Stimulated activated CD8-positive, alpha-beta memory T cell treated with anti-CD3 and anti-CD28 coated beads, Interleukin-7, amount 100 ng/mL, for 48 hours (primary cell): ENCODE results near the gene TMEM184B.
"Not testable (repeated sequence)": the region's sequence is repeated elsewhere in the genome, so short reads cannot be mapped to it uniquely, and the experiment has no call there.

Source experiments
- DNase-seq, 2 donors: peaks; one replicate each; pipeline ENCODE4 v3.0.0-alpha.2; 2020; ENCODE audit warnings: low read depth in 1 of 2; ENCODE audit errors: extremely low read depth in 1 of 2

TMEM184B gene

DNA sequence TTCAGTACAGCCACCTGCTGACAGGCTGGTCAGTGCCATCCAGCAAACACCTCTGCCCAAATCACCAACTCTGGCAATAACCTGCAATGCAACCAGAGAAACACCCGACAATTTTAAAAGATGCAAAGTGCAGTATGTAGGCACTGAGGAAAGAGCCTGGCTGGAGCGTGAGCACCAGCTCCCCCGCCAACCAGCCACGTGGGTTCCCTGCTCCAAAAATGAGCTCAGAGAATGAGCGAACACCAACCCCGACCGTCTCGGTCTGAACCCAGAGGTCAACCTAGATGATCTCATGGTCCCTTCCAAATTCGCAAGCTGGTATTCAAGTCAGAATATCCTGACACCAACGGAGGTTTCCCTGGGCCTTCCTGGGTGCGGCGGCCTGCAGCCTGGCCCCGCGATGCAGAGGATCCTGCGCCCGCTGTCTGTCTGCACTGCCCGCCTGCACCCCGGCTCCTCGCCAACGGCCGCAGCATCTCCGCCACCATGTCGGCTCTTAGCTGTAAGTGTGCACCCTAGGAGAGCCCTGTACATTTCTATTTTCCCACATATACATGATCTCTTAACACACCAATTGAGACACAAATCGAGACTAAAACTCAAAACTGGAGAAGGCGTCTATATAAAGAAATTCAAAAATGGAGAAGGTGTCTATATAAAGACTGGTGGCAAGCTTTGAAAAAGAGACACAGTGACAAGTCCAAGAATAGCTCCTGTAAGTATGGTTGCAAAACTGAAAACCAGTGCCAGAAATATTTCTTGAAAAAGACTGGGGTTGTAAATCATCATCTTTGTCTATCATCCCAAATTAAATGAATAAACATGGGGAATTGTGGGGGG lies 22.8 kb downstream of the TMEM184B start:
- DNase-seq, result no peak

DNA sequence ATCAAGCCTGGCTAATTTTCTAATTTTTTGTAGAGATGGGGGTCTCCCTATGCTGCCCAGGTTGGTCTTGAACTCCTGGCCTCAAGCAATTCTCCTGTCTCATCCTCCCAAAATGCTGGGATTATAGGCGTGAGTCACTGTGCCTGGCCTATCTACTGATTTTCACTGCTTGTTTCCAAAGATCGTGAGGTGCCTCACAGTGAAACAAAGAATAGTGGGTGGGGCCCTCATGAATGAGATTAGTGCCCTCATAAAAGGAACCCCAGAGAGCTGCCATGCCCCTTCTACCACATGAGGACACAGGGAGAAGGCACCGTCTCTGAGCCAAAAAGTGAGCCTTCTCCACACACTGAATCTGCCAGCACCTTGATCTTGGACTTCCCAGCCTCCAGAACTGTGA lies 23.5 kb downstream of the TMEM184B start:
- no peak for DNase-seq

DNA sequence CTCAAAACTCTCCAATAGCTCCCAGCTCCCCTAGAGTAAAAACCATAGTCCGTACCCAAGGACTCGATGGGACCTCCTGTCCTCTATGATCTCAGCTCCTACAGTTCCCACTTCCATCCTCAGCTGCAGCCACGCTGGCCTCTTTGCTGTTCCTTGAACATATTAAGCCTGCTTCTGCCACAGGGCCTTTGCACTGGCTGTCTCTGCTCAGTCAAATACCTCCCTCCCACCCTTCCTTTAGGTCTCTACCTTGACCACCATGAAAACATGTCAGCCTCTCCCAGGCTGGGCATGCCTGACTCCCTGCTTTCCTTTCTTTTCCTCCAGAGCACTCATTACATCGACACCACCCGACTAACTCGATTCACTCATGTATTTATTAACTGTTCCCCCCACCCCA lies 24.5 kb downstream of the TMEM184B start:
- no peak for DNase-seq

DNA sequence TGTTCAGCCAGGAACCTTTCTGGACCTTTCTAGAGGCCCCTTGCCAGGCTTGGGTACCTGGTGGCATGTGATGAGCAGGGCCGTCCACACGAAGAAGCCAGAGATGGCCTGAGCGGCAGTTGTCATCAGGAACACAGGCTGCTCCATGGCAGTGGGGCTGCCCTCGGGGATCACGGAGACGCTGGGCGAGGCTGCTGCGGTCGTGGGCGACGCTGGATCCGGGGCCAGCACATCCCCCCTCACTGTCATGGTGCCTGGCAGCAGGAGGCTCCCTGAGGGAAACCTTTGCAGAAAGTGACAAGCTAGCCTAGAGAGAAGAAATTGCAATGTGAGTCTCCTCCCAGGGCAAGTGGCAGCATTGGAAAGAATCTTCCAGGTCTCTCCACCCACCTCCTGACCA lies 25.1 kb downstream of the TMEM184B start:
- DNase-seq, result no peak

DNA sequence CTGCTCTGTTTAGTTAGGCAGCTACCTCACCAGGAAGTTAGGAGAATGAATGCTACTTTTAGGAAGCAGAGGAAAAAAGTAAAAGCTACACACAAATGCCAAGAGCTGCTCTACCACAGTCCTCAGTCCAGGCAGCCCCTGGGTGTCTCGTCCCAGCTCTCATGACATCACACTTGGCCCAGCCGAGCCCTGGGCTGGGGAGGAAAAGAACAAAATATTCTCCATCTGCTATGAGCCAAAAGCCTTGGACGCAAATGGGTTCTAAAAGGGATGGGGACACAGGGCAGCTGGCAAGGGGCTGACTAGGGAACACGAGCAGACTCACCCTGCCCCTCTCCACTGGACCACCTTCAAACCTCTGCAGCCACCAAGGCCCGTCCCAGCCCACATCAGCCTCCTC lies 26.1 kb downstream of the TMEM184B start:
- no peak for DNase-seq

DNA sequence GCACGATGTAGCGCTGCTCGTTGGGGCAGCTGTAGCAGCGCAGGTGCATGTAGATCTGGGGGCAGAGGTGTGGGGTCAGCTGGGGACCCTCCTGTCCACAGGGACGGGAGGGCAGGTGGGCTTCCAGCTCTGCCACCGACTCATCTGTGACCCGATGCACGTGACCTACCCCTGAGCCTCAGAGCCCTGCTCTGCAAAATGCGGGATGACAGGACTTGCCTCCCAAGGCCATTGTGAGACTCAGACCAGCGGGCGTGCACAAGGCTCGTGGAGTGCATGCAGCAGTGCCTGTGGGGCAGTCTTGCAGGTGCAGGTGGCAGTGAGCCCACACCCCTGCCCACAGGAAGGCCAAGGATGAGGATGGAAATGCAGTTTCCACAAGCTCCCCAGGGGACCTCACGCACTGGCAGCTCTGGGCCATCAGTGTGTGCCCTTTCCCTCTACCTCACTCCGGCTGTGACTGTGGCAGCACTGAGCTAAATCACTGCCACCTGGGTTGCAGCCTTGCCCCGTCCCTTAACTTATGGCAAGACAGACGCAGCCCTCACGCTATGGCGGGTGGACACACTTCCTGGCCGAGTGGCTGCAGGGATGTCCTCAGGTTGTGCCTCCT lies 26.7 kb downstream of the TMEM184B start:
- no peak for DNase-seq

DNA sequence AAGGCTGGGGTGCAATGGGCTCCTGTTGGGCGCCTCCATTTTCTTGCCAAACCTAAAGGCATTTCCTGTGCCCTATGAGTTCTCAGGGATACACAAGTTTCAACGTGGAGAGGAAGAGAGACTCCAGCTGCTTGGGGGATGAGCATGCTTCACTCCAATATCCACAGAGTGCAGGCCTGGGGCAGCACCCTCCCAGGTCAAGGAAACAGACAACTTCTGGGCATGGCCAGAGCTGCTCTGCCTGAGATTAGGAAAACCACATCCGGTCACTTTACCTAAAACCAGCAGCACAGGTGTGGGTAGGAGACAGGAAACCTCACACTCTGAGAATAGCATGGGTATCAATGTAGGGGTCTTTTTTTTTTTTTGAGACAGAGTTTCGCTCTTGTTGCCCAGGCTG lies 28.7 kb downstream of the TMEM184B start:
- no peak for DNase-seq

DNA sequence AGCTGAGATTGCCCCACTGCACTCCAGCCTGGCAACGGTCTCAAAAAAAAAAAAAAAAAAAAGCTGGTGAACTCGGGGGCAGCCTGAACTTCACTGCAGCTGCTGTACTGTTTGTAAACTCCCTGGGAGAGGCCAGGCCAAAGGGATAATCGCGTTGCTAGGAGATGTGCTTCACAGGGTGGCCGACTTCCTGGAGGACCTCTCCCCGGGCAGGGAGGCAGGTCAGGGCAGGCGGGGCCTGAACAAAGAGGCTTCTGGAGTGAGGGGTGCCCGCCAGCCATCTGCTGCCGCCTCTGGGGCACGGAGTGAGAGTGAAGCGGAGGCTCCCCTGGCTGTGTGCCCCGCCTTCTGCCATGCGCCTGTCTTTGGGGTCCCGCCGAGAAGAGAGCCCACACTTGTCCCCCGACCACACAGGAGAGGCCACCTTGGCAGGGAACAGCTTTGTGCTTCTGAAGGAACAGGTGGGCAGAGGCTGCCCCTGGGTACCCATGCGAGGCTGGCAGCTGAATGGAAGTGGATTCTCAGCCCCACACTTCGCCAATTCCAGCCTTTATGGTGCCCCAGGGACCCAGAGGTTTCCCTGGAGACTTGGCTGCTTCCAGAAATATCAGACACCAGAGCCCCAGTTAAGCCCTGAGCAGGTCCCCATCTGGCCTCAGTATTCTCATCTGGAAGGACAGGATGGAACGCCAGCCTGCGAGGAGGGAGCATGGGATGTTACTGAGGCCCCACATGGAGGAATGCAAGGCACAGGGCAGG lies 29.6 kb downstream of the TMEM184B start:
- no peak for DNase-seq

DNA sequence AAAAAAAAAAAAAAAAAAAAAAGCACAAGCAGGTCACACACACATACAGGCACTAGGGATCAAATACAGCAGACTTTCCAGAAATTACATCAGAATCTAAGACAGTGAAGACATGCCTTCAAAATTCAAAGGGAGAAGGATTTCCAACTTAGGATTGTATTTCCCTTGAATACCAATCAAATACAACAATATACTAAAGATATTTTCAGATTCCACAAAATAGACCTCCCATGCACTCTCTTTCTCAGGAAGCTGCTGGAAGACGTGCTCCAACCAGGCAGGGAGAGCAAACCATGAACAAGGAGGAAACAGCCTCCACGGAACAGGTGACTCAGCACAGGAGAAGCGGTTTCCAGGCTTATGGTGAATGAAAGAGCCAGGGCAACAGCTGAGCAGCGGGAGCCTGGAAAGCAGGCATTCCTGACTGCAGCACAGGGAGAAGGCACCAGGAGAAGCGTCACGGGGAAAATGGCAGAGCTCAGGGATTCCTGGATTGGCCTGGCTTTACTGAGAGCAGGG lies 32.0 kb downstream of the TMEM184B start:
- DNase-seq, result no peak

DNA sequence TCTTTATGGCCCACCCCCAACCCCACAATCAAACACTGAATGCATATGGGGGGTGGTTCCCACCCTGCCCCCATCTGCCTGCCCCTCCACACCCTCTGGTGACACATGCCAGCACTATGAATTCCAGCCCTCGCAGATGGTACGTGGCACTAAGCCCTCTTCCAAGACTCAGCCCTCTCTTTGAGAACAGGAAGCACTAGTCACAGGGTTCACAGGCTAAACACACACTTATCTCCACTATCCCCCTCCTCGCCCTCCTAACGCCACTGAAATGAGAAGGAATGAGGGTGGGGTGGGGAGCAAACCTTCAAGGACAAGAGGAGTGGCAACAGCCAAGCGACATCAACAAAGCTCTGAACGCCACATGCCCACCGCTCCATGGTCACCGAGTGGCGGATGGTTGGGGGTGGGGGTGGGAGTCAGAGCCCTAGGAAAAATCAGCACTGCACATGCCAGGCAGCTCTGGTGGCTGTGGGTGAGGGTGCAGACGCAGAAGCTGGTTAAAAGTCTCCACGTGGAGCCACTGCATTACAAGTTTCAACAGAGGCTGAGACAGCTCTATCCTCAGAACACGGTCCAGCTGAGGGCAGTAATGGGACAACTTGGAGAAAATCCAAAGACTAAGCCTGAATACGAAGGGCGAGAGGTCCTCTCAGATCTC lies 33.6 kb downstream of the TMEM184B start:
- DNase-seq, result no peak

DNA sequence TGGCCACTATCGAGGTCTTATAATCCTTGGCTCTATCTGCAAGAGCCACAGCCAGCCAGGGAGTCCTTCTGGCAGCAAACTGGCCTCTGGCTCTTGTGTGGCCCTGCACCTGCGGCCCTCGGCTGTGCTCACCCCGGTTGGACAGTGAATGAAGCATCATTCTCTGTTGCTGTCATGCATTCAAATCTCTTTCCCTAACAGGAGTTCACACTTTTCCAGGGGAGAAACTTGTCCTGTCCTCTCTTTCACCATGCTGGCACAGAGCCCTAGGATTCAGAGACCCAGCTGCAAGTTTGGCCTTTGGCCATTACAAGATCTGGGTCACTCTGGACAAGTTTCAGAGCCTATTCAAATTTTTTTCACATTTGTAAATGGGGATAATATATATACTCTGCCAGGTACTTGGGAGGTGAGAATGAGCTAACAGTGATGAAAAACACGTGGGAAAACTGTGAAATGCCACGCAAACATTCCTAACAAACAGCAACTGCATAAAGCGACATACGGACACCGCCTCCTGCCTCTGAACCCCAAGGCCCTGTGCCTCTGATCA lies 34.2 kb downstream of the TMEM184B start:
- DNase-seq, result no peak

DNA sequence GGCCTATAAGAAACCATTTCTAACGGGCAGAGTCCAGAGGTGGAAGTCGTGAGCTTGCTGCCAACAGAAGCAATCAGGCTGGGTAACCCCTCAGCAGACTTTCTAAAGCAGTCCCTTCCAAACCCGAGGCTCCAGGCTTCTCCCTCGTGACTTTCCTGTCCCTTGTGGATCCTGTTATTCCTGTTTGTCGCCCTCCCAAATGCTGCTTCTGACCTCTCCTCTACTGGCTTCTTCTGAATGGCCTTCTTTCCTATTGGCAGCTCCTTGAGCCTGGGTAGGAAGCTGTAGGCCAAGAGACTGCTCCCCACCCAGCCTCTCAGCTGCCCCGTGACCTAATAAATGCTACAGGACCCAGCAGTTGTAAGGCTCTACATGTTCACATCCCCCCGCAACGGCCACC lies 36.0 kb downstream of the TMEM184B start:
- DNase-seq, result no peak

DNA sequence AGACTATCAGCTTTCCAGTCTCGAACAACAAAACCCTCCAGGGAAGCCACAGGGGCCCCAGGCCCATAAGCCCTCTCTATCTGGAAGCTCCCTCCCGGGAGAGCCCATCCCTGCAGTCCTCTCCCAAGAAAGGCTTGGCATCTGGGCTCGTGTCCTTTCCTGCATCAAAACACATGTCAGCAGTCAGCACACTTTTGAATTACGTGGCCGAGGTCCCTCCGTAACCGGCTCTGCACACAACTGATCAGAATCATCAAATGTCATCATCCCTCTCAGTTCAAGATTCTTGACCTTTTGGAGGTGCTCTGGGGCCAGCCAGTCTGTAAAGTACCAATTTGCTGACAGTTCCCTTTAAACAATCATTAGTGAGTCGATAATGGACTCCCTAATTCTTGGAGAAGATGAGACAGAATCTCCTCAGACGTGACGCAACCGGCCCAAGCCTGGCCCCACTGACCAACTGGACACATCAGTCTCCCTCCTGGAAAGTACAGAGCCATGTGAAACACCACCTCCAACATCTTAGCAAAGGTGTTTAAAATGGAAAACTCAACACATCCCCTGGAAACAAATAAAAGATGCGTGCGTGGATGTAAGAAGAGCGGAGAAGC lies 37.5 kb downstream of the TMEM184B start:
- DNase-seq, result no peak

DNA sequence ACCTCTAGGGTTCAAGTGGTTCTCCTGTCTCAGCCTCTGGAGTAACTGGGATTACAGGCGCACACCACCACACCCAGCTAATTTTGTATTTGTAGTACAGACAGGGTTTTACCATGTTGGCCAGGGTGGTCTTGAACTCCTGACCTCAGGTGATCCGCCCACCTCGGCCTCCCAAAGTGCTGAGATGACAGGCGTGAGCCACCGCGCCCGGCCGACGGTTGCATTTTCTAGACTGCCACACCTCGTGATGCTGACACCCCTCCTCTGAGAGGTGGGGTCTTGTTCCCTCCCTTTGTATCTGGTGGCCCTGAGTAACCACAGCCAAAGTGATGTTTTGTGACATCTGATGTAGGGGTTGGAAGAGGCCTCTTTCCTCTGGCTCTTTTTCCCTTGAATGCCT lies 39.0 kb downstream of the TMEM184B start:
- not testable (repeated sequence) for DNase-seq

DNA sequence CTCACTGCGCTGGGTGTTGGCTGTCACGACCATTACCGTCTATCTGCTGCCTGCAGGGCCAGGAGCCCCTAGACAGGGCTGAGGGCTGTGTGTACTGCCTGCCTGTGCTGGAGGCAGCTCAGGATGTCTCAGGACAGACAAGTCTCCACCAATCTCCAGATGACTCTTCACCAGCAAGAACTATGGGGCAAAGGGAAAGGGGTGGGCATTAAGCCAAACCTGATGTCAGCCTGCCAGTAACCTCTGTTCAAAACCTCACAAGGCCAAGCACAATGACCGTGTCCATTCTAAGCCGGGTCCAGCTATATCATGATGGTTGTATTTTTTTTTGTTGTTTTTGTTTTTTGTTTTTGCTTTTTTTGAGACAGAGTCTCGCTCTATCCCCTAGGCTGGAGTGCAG lies 39.4 kb downstream of the TMEM184B start:
- no peak for DNase-seq

DNA sequence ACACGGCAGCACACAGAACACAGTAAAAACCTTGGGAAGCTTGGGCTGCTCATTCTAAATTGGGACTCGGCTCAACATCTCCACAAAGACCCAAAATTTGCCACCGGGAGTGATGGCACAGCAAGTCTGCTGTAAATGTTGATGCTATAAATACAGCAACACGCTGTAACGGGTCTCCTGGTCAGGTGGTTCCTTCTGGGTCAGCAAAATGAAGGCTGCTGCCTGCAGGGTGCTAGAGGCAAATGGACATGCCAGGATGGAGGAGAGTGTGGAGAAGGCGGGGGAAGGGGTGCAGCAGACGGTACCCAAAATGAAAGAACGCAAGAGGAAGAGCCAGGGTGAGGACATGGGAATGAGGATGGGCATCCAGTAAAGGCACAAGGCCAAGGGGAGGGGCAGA lies 40.6 kb downstream of the TMEM184B start:
- no peak for DNase-seq

DNA sequence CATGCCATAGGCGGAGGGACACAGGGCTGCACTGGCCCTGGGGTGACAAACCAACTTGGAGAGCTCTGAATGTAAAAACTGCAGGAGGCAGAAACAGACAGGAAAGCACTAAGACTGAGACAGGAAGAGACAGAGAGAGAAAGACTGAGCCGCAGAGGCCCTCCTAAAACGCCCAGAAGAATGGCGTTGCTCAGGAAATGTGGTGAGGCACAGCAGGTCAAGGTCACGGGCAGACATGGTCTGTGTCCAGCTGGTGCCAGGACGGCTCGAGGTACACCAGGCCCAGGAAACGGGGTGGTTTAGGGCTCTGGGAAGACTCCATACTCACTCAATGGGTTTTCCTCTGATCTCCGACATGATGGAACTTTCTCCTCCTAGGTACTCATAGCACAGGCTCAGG lies 41.9 kb downstream of the TMEM184B start:
- DNase-seq, result no peak

DNA sequence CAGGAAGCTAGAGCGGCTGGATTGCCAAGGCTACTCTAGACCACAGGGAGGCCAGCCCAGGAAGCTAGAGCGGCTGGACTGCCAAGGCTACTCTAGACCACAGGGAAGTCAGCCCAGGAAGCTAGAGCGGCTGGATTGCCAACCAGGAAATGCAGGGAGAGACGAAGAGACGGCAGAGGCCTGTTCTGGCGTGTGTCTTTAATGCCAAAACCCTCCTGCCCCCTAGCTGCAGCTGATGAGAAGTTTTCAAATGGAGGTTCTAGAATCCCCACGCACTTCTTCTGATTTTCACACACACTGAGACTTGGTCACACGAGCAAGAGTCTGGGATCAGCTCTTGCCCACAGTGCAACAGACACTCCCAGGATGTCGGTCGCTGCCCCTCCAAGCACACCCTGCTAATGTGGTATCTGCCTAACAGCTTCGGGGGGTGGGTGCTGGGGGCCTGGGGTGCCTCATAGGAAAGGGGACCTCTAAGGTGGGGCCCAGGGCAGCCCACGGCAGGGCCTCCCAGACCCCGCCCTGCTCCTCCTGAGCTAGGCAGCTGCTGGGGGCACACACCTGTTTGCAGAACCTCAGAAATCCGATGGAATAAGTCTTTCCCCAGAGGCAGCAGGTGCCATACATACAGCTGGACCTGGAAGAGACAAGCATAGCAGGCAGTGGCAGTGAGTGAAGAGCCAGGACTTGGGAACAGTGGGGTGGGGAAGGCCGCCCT lies 42.5 kb downstream of the TMEM184B start:
- DNase-seq, result no peak

DNA sequence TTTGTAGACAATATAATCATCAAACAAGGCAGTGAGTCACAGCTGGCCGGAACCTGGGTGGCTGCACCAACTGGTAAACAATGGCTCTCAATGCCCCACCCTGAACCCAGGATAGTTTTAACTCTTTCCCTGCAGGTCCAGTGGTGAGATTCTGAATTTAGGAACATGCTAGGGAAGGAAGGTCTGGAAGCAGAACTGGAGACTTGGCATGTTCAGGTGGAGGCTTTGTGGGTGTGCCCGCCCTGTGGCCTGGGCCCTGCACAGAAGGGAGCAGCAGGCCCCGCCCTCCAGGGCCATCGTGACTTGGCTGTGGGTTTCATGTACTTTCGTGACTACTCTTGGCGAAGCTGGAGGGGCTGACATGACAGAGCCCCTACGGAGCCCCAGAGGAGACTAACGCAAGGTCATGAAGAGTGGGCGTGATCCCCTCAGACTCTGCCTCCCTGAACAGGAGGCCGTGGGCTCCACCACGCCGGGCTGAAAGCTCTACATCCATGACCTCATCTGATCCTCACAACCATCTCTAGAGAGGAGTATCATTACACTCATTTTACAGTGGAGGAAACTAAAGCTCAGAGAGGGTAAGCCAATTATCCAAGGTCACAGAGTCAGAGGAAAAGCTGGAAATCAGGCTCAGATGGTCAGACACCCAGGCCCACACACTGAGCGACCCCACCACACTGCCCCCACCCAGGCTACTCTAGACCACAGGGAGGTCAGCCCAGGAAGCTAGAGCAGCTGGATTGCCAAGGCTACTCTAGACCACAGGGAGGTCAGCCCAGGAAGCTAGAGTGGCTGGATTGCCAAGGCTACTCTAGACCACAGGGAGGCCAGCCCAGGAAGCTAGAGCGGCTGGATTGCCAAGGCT lies 43.7 kb downstream of the TMEM184B start:
- DNase-seq, result no peak
